Measurements from ENCODE around the gene CAPN9.

DNA sequence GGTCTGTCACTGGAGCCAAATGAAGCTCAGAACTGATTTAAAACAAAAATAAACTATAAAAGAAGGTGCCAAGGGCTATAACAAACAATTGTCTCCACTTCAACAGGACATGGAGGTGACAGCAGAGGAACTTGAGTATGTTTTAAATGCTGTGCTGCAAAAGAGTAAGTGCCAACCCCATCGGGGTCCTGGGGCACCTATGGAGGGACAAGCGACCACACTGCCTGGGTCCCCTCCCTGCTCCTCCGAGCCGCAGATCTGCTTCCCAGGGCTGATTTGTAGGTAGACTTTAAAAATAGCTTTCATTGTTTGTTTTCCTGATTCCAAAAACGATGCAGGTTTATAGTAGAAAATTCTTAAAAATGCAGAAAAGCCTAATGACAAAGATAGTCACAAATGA is 42.8 kb downstream of the CAPN9 start:
- TF ChIP-seq, protein P1, sequence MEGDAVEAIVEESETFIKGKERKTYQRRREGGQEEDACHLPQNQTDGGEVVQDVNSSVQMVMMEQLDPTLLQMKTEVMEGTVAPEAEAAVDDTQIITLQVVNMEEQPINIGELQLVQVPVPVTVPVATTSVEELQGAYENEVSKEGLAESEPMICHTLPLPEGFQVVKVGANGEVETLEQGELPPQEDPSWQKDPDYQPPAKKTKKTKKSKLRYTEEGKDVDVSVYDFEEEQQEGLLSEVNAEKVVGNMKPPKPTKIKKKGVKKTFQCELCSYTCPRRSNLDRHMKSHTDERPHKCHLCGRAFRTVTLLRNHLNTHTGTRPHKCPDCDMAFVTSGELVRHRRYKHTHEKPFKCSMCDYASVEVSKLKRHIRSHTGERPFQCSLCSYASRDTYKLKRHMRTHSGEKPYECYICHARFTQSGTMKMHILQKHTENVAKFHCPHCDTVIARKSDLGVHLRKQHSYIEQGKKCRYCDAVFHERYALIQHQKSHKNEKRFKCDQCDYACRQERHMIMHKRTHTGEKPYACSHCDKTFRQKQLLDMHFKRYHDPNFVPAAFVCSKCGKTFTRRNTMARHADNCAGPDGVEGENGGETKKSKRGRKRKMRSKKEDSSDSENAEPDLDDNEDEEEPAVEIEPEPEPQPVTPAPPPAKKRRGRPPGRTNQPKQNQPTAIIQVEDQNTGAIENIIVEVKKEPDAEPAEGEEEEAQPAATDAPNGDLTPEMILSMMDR (IDR thresholded peaks at IDR 0.05 in 4 of 5, conservative IDR thresholded peaks at IDR 0.05 in 1 of 5), result no peak
- no peak for TF ChIP-seq POLR2A (IDR thresholded peaks at IDR 0.05)

All from gastrocnemius medialis (tissue), 4 donors.